GM19452 (cell line): ENCODE measurements around the gene ZFYVE28.

Experiments used
- ATAC-seq: cut with Tn5 transposase; IDR thresholded peaks from one replicate; pipeline ENCODE4 v1.9.1; 2021; ENCODE audit not compliant: unreplicated experiment

ZFYVE28 gene

GRCh38 chr4:2412534-2412884 is 5.9 kb downstream of the ZFYVE28 start:
- peak; percentile 32 for ATAC-seq

GRCh38 chr4:2411786-2412510 is 6.5 kb downstream of the ZFYVE28 start:
- no peak for ATAC-seq

- no peak for ATAC-seq
These were observed 9.1 kb downstream of the ZFYVE28 start for GRCh38 chr4:2409381-2409783.

- no peak for ATAC-seq
These were observed 9.5 kb downstream of the ZFYVE28 start for GRCh38 chr4:2408976-2409375.

- ATAC-seq = no peak
These were observed 10.0 kb downstream of the ZFYVE28 start for GRCh38 chr4:2408401-2408958.

GRCh38 chr4:2407991-2408342 is 10.5 kb downstream of the ZFYVE28 start:
- ATAC-seq = no peak

GRCh38 chr4:2406920-2407319 is 11.5 kb downstream of the ZFYVE28 start:
- ATAC-seq = no peak

- ATAC-seq = no peak
These were observed 12.0 kb downstream of the ZFYVE28 start for GRCh38 chr4:2406406-2406805.

GRCh38 chr4:2402941-2403340 is 15.5 kb downstream of the ZFYVE28 start:
- ATAC-seq = no peak

- ATAC-seq = no peak
These were observed 16.2 kb downstream of the ZFYVE28 start for GRCh38 chr4:2402048-2402842.

- no peak for ATAC-seq
These were observed 16.8 kb downstream of the ZFYVE28 start for GRCh38 chr4:2401610-2401983.

GRCh38 chr4:2400841-2401609 is 17.4 kb downstream of the ZFYVE28 start:
- ATAC-seq = no peak

- no peak for ATAC-seq
These were observed 18.7 kb downstream of the ZFYVE28 start for GRCh38 chr4:2399631-2400190.

- no peak for ATAC-seq
These were observed 19.2 kb downstream of the ZFYVE28 start for GRCh38 chr4:2399216-2399615.

GRCh38 chr4:2397596-2398379 is 20.7 kb downstream of the ZFYVE28 start:
- ATAC-seq = no peak

GRCh38 chr4:2396781-2397368 is 21.6 kb downstream of the ZFYVE28 start:
- no peak for ATAC-seq

GRCh38 chr4:2395584-2395983 is 22.9 kb downstream of the ZFYVE28 start:
- ATAC-seq = no peak

GRCh38 chr4:2395038-2395437 is 23.4 kb downstream of the ZFYVE28 start:
- ATAC-seq = no peak

GRCh38 chr4:2394528-2394927 is 23.9 kb downstream of the ZFYVE28 start:
- no peak for ATAC-seq
